NCI-H2227 treated with DMSO at 0.1 percent for 48 hours (cell line): ENCODE results near the gene CERS1.

Source experiments
- DNase-seq: peaks from one replicate; lab custom pipeline; 2025; lab: John Stamatoyannopoulos, UW

The CERS1 gene, protein sequence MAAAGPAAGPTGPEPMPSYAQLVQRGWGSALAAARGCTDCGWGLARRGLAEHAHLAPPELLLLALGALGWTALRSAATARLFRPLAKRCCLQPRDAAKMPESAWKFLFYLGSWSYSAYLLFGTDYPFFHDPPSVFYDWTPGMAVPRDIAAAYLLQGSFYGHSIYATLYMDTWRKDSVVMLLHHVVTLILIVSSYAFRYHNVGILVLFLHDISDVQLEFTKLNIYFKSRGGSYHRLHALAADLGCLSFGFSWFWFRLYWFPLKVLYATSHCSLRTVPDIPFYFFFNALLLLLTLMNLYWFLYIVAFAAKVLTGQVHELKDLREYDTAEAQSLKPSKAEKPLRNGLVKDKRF

DNA sequence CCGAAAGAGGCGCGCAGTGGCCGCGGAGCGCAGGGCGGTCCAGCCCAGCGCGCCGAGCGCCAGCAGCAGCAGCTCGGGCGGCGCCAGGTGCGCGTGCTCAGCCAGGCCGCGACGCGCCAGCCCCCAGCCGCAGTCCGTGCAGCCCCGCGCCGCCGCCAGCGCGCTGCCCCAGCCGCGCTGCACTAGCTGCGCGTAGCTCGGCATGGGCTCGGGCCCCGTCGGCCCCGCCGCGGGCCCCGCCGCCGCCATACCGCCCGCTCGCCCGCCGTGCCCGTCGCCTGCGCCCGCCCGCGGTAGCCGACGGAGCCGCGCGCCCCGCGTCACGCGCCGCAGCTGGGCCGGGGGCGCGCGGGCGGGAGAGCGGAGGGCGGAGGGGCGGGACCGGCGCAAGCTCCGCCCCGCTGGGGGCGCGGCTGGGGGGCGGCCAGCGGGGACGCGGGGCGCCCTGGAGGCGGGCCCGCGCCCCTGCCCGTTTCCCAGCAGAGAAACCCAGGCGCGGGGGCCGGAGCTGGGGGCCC lies at the start of gene CERS1:
Gene CERS1, minus strand, starts transcription at position 335 of the 518 bp plus-strand sequence. Its CDS starts 86 bp downstream, at position 249.
- DNase-seq, result no peak

DNA sequence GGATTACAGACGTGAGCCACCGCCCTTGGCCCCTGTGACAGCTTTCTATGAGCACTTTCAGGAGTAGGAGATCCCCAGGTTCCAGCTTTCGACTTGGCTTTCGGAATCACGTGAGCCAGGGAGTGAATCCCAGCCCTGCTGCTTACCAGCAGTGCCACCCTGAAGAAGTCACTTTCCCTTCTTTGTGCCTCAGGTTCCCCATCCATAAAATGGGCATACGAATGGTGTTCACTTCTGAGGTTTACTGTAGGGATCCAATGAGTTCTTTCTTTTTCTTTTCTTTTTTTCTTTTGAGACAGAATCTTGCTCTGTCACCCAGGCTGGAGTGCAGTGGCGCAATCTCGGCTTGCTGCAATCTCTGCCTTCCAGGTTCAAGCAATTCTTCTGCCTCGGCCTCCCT lies 49.3 kb upstream of the CERS1 start:
- DNase-seq, result no peak

DNA sequence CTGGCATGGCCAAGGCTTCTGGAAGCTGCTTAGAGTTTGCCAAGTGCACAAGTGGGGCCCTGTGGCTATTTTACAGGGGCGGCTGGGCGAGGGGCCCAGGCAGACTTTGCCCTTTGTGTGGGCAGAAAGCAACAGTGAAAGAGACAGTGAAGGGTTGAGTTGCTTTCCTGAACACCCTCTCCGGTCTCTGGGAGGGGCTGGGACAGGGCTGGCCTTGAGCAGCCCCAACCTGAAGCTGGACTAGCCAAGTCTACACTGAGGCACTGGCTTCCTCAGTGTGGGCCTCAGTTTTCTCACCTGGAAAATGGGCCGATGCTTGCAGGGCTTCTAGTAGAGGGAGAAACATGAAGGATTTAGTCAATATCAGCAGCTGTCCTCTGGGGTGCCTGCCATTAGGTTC lies 47.5 kb upstream of the CERS1 start:
- DNase-seq, result no peak

DNA sequence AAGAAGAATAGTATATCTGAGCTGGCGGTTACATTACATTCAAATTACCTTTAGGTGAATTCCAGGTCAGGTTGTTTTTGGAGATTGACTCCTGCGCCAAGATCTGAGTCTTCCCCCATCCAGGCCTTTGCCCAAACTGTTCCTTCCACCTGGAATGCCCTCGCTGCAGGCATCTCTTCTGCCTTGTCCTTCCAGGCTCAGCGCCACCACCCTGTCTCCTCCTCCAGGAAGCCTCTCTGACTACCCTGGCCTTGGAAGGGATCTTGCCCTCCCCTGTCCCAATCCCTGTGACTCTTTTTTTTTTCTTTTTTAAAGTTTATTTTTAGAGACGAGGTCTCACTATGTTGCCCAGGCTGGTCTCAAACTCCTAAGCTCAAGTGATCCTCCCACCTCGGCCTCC lies 46.7 kb upstream of the CERS1 start:
- DNase-seq, result no peak

DNA sequence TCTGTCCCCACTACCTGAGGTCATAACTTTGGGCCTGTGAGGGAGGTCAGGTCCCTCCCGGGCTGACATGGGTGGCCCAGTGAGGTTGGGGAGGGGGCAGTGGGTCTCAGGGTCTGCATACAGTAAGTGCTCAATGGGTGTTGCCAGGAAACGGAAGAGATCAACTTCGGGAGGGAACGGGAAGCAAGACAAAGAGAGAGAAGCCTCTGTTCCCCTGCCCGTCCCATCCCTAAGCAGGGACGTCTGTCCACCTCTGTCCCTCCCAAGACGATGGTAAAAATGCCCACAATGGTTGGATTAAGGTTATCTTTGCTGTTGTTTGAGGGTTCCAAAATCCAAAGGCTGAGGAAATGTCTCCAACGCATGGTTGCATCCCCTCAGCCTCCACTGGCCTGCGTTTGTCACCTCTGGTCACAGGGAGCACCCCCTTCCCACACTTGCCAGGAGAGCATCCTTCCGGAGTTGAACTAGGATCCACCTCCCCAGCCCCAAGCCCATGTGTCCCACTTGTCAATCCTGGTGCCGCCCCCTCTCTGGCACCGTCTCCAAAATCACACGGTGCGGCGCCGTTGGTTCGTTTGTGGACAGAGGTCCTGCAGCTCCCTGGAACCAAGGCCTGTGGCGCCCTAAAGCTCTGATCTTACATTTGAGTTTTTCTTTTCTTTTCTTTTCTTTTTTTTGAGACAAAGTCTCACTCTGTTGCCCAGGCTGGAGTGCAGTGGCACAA lies 45.8 kb upstream of the CERS1 start:
- DNase-seq, result no peak

DNA sequence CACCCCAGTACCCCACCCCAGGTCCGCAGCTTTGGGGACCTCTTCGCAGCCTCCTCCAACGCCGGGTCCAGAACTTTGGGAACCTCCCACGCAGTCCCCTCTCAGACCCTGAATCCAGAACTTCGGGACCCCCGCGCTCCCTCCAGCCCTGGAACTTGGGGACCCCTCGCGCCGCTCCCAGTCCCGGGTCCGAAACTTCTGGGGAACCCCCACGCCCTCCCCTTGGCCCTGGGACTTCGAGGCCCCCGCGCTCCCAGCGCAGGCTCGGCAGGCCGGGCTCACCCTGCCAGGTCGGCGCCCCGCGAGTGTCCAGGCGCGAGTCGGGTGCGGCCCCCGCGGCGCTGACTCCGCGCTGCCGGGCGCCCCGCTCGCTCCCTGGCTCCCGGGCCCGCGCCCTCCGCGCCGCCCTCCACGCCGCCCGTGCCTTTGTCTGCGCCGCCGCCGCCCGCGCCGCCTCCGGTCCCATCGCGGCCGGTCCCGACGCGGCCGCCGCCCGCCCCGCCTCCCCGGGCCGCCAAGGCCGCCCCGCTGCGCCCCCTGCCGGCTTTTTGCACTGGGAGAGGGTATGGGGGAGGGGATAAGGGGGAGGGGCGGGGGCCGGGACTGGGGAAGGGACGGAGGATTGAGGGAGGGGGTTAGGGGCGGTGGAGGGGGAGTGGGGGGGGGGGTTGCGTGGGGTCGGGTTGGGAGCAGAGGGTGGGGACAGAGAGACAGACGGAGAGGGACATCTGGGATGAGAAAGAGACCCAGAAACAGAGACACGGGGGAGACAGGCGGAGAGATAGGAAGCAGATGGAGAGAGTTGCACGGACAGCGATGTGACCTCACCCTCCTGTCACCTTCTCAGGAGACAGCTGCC lies 45.0 kb upstream of the CERS1 start, which contains the start of gene HOMER3:
Gene HOMER3, minus strand, starts transcription at position 449 of the 859 bp plus-strand sequence. CDS start 2,235 bp downstream, outside the sequence.
- no peak for DNase-seq

DNA sequence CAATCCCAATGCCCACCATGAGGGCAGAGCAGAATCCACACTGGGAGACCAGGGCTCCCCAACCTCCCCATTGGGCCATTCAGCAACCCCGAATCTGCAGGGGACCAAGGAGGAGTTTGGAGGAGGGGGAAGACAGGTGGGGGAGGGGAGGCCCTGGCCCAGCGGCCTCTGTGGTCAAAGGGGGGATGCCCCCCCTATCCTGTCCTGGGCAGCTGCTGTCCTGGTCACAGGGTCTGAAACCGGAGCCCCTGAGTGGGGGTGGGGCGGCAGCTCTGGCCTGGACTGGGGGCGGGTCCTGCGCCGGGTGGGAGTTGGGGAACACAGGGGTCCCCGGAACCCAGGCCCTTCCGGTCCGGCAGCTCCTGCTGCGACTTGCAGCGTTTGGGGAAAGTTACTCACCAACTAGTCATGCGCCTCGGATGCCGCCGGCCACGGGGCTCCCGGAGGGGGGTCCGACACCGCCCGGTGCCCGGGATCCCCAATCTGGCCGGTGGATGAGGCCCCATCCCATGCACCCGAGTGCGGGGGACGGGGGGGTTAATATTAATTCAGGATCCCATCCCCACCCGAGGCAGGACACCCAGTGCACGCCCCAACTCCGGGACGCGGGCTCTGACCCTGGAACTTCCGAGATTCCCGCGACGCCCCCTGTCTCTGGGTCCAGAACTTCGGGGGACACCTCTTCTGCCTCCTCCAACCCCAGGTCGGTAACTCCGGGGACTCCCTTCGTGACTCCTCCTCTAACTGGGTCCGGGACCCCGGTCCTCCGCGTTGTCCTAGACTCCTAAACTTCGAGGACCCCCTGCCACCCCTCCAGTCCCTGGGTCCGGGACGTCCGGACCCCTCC lies 44.2 kb upstream of the CERS1 start:
- no peak for DNase-seq

DNA sequence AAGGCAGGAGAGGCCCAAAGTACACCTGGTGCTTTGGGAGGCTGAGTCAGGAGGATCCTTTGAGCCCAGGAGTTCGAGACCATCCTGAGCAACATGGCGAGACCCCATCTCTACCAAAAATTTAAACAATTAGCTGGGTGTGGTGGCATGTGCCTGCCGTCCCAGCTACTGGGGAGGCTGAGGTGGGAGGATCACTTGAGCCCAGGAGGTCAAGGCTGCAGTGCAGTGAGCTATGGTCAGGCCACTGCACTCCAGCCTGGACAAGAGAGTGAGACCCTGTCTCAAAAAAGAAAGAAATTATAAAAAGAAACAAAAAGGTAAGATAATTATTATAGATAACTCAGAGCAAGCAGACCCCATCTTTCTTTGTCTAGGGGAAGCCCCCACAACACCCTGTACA lies 43.2 kb upstream of the CERS1 start:
- no peak for DNase-seq

DNA sequence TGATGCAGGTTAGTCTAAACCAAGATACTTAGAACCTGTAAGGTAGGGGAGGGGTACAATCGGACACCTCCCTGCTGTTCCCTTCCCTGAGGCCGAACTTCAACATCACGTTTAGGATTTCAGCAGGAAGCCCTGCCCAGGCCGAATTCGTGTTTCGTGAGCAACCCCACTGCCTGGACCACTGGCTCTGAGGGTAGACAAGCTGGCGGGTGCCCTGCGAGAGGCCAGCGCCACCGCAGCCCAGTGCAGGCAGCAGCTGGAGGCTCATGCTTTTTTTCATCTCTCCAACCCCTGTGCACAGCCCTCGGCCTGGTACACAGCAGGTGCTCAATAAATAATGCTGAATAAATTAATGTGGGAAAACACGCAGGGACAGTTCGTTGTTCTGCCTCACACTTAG lies 37.3 kb upstream of the CERS1 start:
- no peak for DNase-seq

DNA sequence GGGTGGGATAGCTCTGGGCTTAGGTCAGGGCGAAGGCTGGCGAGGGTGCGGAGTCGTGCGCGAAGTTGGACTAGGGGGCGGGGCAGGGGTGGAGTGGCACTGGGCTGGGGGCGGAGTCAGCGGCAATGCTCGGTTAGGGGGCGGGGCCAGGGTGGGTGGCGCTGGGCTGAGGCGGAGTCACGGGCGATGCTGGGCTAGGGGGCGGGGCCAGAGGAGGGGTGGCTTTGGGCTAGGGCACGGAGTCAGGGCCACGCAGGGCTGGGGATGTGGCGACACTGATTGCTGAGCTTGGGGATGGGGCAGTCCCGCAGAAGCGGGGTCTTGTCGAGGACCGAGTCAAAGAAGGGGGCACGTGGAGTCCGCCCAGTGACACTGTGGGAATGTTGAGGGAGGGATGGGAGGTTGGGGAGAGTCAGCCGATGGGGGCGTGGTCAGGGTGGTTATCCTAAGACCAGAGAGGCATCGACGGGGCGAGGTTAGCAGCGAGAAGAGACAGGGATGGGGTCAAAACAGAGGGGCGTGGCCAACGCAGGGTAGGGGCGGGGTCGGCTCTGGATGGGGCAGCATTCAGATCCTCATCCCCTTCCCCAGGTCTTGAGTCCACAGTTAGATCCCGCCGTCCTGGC lies 36.4 kb upstream of the CERS1 start:
- no peak for DNase-seq

DNA sequence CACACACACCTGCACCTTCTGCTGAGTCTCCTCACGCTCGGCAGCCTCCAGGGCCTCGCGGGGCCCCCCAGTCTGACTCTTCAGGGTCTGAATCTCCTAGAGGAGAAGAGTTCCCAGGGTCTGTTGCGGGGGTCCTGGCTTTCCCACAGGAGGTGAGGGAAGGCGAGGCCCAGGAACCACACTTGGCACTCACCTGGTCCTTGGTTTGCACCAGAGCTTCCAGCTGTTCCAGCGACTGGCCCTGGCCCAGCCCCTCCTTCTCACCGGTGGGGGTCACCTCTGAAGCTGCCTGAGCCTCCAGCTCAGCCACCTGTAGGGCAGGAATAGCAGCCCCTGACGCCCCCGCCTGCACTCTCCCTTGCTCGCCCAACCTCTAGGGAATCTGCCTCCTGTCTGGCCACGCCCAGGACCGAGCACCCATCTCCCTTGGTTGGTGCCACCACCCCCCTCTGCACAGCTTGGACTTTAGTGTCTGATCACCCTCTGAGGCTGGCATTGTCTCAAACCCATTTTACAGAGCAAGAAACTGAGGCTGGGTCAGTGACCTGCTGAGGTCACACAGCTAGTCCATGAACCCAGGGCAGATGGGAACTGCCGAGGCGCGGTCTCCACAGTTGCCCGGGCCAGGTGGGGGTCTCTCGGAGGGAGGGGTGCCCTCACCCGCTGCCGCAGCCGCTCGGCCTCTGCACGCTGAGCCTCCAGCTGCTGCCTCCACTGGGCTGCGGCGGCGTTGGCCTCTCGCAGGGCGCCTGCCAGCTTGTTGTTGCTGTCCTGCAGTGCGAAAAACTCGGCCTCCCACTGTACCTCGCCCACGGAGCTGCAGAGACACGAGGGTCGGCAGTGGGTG lies 35.6 kb upstream of the CERS1 start:
- no peak for DNase-seq

DNA sequence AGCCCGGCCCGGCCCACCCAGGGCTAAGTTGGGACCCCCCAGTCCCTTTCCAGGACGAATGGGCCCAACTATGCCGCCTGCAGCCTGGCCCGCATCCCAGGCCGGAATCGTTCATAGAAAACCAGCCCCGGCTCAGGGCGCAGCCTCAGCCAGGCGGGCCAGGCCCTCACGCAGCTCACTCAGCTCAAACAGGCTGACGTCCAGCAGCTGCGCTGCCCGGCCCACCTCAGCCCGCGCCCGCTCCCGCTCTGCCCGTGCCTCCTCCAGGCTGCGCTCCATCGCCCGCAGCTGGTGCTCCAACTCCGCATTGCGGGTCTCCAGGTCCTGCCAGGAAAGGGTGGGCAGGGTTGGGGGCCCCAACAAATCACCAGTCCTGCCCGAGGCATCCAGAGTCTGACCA lies 33.4 kb upstream of the CERS1 start:
- no peak for DNase-seq

DNA sequence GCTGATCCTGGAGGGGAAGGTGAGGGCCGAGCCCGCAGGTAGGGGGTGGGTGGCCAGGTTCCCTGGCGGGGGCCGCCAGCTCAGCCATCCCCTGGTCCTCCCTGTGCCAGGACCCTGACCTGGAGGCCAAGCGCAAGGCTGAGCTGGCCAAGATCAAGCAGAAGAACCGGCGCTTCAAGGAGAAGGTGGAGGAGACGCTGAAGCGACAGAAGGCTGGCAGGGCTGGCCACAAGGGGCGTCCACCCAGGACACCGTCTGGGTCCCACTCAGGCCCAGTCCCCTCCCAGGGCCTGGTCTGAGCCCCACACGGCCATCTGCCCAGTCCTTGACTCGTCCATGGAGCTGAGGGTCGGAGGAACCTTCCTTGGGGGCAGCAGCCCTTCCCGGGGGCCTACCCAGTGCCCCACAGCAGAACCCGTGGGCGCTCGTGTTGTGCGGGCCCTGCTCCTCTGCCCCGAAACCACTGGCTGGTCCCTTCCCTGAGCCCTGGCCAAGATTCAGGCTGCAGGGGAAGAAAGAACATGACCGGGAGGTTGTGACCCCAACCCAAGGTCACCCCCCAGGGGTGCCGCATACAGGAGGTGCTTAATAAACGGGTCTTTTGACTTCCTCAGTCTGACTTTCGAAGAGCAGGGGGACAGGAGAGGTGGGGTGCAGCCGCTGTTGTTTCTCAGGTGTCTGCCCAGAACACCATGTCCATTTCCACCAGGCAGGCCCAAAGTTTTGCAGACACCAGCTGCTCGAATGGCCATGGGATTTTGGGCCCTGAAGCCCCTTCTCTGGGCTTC lies 32.3 kb upstream of the CERS1 start:
- DNase-seq, result no peak

DNA sequence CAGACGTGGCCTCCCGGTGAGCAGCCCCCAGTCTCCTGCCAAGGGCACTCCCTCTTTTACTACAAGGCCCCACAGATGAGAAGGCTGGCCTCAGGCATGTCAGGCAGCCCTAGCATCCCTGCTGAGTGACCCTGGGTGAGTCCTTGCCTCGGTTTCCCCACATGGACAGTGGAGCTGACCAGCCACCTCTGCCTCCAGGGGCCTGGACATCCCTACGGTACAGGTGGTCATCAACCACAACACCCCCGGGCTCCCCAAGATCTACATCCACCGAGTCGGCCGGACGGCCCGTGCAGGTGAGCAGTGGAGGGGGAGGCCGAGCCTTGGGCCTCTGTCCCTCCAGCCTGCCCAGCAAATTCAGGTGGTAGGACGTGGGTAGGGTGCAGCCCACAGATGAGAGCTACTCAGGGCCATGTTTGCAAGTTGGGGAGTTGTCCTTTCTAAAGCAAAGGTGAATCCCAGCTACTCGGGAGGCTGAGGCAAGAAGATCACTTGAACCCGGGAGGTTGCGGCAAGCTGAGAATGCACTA lies 28.8 kb upstream of the CERS1 start:
- DNase-seq, result no peak

DNA sequence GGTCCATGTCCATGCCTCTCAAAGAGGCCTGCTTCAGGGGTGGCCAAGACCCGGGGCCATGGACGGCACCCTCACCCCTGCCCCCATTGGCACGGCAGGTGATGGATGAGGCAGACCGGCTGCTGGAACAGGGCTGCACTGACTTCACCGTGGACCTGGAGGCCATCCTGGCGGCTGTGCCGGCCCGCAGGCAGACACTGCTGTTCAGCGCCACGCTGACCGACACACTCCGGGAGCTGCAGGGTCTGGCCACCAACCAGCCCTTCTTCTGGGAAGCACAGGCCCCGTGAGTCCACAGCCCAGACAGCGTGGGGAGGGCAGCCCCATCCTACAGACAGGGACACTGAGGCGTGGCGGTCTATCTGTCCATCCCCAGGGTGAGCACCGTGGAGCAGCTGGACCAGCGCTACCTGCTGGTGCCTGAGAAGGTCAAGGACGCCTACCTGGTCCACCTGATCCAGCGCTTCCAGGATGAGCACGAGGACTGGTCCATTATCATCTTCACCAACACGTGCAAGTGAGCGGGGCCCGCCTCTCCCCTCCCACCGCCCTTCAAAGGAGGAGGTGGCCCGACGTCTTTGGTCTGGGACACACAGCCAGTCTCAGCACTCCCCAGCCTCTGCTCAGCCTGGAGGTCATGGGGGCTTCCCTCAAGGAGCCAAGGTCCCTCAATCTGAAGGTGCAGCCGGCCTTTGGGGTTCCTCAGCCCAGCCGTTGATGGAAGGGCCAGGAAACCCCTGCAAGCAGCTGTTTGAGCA lies 26.4 kb upstream of the CERS1 start:
- DNase-seq, result no peak

DNA sequence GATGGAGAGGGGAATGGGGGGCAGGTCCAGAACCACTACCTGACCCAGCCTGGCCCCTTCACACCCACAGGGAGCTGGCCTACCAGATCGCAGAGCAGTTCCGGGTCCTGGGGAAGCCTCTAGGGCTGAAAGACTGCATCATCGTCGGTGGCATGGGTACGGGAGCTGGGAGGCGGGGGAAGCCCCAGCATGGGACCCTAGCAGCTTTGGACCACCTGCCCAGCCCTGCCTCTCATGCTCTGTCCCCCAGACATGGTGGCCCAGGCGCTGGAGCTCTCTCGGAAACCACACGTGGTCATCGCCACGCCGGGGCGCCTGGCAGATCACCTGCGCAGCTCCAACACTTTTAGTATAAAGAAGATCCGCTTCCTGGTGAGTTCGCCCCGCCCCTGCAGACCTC lies 25.6 kb upstream of the CERS1 start:
- DNase-seq, result no peak

DNA sequence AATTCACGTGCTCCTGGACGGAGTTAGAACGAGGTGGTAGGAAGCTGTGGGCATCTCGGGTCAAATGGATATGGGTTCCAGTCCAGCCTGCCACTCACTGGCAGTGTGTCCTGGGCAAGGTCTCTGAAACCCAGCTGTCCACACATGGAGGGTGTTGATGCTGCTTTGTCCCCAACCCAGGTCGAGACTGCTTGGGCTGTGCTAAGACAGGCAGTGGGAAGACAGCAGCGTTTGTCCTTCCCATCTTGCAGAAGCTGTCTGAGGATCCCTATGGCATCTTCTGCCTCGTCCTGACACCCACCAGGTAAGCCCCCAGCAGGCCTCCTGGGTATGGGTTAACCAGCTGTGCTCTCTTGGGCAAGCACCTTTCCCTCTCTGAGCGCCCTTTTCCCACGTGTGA lies 24.4 kb upstream of the CERS1 start:
- no peak for DNase-seq

DNA sequence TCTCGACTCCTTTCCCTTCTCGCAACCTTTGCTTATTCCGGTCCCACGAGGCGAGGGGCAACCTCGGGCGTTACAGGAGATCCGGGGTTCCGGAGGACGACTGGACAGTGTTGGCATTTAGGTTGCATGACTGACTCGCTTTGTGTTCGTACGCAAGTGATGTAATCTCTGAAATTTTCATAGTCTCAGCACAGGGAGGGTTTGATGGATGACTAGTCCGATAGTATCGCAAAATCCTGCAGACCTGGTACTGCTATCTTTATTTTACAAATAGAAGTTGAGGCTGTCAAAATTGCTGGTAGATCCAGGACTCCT lies 23.9 kb upstream of the CERS1 start:
- no peak for DNase-seq
